Muscle of arm (tissue), 12 donors: ENCODE results near the gene LRFN3. TPM values are rescaled to one million over a fixed set of nuclear protein-coding genes. Genes with fewer than 3 reads are reported as not detected.
"Not testable (repeated sequence)": the region's sequence is repeated elsewhere in the genome, so short reads cannot be mapped to it uniquely, and the experiment has no call there.

Experiments
- DNase-seq: peaks from one replicate; pipeline ENCODE4 v3.0.0-alpha.2; 2013
- polyA plus RNA-seq, 12 donors: library from polyadenylated mRNA; unstranded; fragments of 120-200 nt; gene quantifications; one replicate each; pipeline ENCODE4 v1.2.1, GENCODE V29; 2013; ENCODE audit not compliant: insufficient read length in 12 of 12

The LRFN3 gene
- polyA plus RNA-seq, 12 donors, result 4.2 to 13.9 (median 7.6) TPM; not detected in 1

DNA sequence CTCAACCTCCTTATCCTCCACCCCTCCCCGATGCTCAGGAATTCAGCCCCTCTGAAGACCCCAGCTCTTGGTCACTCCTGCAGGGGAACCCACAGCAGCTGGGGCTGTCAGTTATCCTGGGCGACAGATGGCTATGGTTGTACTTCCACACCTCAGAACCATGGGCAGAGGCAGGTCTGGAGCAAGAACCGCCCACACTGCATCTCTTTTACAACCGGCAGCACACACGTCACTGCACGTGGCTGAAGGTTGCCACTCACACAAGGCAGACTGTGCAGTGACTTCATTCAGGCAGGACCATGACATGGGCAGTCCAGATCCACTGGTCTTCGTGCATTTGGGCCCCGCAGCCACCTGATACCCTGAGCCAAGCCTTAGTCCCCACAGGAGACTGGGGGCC, 37.3 kb downstream of the LRFN3 start:
- DNase-seq, result no peak

DNA sequence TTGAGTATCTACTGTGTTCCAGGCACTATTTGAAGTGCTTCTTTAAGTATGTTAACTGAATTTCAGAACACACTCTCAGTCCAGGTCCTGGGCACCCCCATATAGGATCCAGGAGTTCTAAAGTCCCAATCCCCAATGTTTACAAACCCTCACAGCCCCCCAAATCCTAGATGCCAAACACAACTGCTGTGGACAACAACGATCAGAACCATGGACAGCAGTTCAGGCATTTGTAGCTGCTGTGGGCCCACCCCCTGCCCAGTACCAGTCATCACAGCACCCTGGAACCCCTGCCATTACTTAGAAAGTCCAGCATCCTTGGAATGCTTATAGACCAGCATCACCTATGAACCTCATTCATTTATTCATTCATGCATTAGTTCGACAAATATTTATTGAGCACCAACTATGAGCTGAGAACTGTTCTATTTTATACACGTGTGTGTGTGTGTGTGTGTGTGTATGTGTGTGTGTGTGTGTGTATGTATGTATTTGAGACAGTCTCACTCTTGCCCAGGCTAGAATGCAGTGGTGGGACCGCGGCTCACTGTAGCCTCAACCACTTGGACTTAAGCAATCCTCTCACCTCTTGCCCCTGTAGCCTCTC, 39.5 kb downstream of the LRFN3 start:
- no peak for DNase-seq

DNA sequence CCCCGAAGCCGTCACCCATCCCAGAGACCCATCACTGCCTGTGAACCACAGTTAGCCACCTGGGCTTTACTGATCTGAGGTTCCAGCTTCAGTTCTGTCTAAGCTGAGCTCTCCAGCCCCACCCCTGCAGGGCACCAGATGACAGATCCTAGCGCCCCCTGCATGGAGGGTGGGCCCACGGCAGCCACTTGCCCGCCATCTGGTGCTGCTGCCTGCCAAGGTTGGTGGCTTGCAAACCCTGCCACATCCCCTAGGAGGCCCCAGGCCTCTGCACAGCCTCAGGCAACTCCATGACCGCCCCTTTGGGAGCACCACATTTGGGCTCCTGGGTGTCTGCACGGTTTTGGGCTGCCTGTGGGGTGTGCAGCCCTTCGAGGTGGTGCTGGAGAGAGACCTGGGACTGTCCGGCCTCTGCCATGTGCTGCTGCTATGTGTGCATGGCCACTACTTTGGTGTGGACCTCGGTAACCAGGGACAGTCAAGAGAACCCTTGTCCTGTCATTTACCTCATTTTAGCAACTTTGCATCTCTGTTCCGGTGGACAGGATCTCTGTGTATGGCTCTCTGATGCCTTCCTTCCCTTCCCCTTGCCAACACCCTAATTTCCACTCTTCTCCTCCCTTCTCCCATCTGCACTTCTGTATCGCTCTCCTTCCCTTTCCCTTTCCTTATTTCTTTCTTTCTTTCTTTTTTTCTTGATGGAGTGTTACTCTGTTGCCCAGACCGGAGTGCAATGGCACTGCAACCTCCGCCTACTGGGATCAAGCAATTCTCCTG, 41.5 kb downstream of the LRFN3 start:
- no peak for DNase-seq

DNA sequence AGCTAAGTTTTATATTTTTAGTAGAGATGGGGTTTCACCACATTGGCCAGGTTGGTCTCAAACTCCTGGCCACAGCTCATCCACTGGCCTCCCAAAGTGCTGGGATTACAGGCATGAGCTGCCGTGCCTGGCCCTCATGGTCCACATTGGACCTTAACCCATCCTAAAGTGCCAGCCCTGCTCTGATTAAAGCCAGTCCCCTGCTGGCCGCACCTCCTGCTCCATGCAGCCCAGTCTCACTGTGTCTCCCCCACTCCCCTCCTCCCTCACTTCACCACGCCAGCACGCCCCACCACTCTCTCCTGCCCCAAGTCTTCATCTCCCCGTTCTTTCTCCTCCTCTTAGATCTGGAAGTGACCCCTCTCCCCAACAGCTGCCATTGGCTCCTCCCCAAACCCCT, 42.1 kb downstream of the LRFN3 start:
- DNase-seq, result no peak

DNA sequence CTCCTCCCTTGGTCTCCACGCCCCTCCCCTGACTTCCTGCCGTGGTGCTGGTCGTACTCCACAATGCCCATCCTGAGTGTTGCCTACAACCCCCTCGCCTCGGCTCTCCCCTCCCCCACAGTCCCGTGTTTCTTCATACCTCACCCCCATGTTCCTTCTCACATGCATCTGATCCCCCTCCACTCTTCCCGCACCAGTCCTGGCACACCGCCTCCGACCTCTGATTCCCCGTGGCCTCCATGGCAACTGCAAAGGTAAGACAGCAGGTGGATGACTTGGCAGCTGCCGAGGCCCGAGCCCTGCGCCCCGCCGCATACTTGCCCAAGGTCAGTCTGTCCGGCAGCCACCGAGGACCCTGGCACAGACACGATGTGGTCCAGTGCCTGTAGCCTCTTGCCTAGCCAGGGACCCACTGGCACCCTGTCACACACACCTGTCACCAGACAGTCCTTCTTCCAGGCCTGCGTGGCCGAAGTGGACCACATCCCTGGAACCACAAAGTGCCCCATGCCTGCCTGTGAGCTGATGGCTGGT, 42.7 kb downstream of the LRFN3 start:
- no peak for DNase-seq

DNA sequence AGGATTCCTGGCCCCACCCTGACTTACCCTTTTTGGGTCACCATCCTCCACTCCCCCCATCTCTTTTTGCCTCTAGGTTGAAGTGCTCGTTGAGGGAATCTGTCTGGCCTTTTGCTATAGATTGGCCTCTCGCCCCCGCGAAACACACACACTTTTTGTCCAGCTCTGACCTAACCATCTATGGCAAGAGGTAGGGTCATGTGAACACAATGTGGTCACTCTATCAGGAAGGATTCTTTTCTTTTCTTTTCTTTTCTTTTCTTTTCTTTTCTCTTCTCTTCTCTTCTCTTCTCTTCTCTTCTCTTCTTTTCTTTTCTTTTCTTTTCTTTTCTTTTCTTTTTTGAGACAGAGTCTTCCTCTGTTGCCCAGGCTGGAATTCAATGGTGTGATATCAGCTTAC, 44.8 kb downstream of the LRFN3 start:
- not testable (repeated sequence) for DNase-seq

DNA sequence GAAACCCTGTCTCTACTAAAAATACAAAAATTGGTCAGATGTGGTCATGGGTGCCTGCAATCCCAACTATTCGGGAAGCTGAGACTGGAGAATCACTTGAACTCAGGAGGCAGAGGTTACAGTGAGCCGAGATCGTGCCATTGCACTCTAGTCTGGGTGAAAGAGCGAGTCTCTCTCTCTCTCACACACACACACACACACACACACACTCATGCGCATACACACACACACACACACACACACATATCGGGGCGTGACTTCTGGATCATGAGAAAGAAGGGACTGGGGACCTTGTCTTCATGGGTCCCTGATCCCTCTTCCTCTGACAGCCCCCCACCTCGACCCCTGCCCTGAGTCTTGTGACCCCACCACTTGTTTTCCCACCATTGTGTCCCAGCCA, 47.0 kb downstream of the LRFN3 start:
- DNase-seq, result no peak

DNA sequence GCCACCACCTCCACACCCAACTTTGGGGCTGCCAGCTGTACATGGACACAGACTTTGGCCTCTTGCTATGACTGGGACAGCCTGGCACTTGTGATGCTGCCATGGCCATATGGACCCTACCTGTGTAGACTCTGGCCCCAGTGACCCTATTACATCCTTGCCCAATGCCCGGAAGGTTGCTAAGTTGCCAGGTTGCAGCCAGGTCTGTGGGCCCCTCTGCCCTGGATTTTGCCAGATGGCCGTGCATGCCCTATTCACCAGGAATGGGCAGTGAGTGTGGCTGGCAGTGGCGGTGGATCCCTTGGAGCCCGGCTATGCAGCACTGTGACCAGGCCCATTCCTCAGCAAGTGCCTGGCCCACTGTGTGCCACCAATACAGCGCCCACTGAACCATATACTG, 49.9 kb downstream of the LRFN3 start:
- DNase-seq, result no peak

DNA sequence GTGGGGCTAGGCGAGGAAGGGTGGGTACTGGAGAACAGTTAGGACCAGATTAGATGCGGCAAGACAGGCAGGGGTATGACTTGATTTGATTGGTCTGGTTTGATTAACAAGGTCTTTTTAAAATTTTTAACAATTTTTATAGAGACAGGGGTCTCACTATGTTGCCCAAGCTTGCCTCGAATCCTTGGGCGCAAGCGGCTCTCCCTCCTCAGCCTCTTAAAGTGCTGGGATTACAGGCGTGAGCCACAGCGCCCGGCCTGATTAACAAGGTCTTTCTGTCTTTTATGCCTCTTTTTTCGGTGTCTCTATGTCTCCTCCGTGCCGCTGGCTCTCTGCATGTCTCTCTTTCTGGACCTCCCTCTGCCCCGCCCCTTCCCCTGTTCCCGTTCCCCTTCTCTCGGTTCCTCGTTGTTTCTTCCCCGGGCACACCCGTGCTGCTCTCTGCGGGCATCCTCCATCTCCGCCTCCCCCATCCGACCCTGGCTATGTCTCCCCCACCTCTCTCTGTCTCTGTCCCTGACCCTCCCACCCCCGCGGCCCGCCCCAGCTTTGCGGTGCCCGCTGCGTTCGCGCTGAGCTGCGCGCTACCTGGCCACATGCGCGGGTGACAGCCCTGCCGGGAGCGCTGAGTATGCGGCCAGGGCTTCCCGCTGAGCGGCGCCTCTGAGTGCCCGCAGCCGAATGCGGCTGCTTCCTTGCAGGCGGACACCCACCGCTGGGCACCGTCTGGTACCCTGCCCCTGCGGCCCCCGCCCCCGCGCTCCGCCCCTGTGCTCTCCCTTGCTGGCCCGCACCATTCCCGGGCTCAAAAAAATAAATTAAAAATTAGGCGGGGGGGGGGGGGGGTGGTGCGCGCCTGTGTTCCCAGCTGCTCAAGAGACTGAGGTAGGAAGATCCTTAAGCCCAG, 50.7 kb downstream of the LRFN3 start:
- no peak for DNase-seq

DNA sequence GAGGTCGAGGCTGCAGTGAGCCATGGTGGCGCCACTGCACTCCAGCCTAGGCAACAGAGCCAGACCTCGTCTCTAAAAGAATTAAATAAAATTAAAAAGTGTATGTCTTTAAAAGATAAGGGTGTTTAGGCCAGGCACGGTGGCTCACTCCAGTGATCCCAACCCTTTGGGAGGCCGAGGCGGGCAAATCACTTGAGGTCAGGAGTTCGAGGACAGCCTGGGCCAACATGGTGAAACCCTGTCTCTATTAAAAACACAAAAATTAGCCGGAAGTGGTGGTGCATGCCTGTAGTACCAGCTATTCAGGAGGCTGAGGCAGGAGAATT, 51.4 kb downstream of the LRFN3 start:
- no peak for DNase-seq

DNA sequence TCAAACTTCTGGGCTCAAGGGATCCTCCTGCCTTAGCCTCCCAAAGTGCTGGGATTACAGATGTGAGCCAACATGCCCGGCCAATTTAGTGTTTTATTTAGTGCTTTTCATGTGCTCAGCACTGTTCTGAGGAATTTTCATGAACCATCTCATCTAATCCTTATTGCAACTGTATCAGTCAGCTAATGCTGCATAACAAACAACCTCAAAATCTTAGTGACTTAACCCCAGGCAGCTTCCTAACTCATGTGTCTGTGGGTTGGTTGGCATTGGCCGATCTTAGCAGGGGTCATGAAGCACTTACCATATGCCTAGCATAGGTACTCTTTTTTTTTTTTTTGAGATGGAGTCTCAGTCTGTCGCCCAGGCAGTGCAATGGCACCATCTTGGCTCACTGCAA, 52.6 kb downstream of the LRFN3 start:
- DNase-seq, result no peak

DNA sequence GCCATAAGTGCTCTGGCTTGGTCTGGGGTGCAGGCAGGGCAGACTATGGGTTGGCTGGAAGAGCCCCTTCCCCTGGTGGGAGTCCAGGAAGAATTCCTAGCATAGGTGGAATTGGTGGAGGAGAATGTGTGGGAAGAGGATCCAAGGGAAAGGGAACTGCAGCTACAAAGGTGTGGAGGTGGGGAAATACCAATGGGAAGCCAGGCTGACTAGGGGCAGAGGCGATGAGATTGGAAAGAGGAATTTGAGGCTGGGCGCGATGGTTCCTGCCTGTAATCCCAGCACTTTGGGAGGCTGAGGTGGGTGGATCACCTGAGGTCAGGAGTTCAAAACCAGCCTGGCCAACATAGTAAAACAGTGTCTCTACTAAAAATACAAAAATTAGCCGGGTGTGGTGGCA, 54.0 kb downstream of the LRFN3 start:
- no peak for DNase-seq

DNA sequence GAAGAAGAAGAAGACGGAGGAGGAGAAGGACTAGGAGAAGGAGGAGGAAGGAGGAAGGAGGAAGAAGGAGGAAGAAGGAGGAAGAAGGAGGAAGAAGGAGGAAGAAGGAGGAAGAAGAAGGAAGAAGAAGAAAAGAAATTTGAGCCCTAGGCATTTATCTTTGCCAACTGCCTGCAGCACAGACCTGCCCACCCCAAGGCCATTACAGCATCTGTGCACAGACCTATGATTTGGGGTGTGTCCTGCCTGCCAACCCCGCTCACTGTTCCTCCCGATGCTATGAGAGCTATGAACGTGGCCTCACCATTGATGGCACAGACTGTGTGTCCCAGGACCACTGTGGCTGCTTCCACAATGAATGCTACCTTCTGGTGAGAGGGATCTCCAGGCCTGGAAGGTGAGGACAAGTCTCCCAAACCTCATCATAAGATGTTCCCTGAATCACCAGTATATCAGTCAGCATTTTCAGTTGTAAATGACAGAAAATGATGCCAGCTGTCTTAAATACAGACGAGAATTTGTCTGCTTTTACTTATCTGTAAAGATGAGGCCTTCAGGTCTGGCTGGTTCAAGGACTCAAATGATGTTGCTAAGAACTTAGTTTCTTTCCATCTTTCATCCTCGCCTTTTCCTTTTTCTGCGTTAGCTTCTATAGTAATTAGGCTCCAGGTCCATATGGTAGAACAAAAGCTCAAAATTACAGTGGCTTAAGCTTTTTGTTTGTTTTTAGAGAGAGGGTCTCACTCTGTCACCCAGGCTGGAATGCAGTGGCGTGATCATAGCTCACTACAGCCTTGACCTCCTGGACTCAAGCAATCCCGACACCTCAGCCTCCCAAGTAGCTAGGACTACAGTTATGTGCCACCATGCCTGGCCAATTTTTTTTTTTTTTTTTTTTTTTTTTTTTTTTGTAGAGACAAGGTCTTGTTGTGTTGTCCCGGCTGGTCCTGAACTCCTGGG, 54.9 kb downstream of the LRFN3 start:
- DNase-seq, result no peak

DNA sequence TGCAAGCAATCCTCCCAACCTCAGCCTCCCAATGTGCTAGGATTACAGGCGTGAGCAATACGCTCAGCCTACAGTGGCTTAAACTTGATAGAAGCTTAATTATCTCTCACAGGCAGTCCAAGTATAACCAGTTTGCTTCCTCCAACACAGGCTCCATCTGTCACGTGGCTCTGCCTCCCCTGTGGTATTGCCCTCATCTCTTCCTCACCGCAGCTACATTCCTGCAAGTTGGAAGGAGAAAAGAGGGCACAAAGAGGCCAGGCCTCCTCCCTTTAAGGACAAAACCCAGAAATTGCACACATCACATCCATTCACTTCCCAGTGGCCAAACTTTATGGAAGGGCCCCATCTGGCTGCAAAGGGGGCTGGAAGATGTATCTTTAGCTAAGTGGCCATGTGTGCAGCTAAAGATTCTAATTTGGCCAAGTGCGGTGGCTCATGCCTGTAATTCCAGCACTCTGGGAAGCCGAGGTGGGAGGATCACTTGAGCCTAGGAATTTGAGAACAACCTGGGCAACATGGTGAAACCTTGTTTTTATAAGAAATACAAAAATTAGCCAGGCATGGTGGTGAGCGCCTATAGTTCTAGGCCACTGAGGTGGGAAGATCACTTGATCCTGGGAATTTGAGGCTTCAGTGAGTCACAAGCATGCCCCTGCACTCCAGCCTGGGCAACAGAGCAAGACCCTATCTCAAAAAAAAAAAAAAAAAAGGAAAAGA, 55.7 kb downstream of the LRFN3 start:
- no peak for DNase-seq

DNA sequence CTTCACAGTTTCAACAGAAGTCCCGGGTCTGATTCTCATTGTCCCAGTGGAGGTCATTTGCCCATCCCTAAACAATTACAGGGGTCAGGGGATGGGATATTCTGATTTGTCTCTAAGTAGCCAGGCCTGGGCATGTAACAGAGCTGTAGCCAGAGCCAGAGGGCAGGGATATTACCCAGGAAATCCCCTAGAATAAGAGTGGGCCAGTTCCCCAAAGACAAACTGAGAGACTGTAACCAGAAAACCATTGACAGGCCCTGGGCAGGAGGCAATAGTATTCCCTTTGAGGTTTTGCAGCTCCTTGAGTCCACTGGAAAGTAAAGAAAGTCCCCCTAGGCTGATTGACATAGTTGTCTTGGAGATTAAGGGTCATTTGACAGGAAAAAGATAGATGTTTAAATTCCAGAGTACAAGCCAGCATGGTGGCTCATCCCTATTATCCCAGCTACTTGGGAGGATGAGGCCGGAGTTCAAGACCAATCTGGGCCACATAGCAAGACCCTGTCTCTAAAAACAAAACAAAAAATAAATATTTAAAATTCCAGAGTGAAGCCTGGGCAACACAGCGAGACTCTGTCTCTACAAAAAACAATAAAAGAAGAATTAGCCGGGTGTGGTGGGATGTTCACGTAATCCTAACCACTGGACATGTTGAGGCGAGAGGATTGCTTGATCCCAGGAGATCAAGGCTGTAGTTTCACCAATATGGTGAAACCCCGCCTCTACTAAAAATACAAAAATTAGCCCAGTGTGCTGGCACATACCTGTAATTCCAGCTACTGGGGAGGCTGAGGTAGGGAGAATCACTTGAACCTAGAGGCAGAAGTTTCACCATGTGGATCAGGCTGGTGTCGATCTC, 57.0 kb downstream of the LRFN3 start:
- DNase-seq, result no peak

DNA sequence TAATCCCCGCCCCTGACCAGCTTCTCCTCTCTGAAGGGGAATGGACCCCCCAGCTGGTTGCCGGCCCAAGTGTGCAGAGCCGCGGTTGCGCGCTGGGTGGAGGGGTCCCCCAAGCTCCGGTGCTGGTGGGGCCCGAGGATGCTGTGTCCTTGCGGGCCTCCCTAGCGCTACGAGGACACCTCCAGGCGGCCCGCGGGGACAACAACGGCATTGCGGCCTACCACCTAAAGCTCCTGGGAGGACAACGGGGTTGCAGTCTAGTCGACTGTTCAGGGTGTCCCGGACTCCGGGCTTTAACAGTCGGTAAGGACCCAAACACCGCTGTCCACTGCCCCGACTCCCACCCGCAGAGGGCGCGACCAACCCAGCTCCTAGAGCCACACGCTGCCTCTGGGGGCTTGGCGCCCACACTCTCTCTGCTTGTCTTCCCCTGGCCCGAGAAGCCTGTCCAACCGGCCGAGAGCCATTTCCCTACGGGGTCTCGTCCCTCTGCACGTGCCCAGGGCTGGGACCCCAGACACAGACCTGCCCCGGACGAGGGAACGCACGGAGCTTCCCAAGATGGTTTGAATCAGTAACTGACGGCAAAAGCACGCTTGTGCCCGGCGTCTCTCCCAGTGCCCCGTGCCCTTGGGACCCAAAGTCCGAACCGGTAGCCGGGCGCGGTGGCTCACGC, 57.9 kb downstream of the LRFN3 start:
- DNase-seq, result no peak
